Head of caudate nucleus (tissue), 42 donors: ENCODE results near the gene ZNF175.

Experiments
- DNase-seq, 42 donors: peaks; one replicate each; pipeline versions ENCODE4 v3.0.0 to v3.0.0-alpha.2; 2020 to 2021; ENCODE audit warnings: mixed read lengths in 7 of 42
- intact Hi-C: fragments of 100-400 bp; cut with DNase I; formaldehyde crosslinking; loops from one replicate; pipeline ENCODE4 v1.15.0; 2022

The ZNF175 gene

DNA sequence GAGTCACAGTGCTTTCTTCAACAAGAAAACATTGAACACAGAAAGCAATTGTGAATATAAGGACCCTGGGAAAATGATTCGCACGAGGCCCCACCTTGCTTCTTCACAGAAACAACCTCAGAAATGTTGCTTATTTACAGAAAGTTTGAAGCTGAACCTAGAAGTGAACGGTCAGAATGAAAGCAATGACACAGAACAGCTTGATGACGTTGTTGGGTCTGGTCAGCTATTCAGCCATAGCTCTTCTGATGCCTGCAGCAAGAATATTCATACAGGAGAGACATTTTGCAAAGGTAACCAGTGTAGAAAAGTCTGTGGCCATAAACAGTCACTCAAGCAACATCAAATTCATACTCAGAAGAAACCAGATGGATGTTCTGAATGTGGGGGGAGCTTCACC lies 15.7 kb downstream of the ZNF175 start:
- intact Hi-C loops, result no loop called here
- no peak for DNase-seq

DNA sequence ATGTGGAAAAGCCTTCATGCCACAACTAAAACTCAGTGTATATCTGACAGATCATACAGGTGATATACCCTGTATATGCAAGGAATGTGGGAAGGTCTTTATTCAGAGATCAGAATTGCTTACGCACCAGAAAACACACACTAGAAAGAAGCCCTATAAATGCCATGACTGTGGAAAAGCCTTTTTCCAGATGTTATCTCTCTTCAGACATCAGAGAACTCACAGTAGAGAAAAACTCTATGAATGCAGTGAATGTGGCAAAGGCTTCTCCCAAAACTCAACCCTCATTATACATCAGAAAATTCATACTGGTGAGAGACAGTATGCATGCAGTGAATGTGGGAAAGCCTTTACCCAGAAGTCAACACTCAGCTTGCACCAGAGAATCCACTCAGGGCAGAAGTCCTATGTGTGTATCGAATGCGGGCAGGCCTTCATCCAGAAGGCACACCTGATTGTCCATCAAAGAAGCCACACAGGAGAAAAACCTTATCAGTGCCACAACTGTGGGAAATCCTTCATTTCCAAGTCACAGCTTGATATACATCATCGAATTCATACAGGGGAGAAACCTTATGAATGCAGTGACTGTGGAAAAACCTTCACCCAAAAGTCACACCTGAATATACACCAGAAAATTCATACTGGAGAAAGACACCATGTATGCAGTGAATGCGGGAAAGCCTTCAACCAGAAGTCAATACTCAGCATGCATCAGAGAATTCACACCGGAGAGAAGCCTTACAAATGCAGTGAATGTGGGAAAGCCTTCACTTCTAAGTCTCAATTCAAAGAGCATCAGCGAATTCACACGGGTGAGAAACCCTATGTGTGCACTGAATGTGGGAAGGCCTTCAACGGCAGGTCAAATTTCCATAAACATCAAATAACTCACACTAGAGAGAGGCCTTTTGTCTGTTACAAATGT lies 16.4 kb downstream of the ZNF175 start:
- intact Hi-C loops, result no loop called here
- peak in 1 of 42 donors; percentile 10 for DNase-seq

DNA sequence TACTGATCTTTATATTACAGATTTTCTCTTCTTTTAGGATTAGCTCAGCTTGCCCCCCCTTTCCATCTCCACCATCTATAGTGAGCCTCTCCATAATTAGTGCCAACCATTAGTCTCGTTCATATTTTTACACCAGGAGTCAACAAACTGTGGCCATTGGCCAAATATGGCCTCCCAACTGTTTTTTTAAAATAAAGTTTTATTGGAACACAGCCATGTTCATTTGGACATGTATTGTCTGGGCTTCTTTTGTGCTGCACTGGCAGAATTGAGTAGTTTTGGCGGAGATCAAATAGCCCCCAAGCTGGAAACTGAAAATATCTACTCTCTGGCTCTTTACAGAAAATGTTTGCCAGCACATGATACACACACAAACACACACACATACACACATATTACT lies 18.4 kb downstream of the ZNF175 start:
- DNase-seq, result peak in 1 of 42 donors; percentile 16
- intact Hi-C loops, result no loop called here

DNA sequence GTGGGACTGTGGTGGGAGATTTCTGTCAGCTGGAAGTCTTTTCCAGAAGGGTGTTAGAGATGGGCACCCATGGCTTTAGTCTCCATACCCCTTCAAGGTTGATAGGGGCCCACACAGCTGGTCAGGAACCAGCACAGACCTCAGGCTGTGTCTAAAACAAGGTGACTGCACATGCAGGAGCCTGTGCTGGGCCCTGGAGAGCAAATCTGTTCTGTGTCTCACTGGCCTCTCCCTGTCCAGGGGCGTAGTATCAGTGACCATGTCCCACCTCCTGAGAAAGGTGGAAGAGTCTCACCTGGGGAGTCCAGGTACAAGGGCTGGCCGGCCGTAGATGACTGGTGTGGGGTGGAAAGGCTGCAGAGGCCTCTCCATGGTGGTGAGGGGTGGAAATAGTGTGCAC lies 19.4 kb downstream of the ZNF175 start:
- intact Hi-C loops, result no loop called here
- DNase-seq, result peak in 1 of 42 donors; percentile 18

DNA sequence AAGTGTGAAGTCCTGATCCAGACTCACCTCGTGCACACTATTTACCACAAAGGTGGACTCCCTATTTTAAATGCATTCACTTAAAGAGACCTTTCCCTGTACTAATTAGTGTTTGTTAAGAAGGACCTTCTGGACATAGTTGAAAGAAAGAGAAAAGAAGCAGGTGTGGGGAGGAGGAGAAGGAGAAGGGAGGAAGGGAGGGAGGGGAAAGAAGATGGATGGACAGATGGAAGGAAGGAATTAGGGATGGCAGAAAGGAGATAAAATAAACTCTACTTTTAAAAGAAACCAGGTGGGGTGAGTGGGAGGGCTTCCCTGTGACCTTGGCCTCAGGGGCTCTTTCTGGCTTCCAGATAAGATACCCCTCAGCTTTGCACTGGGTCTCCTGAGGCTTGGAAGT lies 21.4 kb downstream of the ZNF175 start:
- intact Hi-C loops, result no loop called here
- DNase-seq, result no peak

DNA sequence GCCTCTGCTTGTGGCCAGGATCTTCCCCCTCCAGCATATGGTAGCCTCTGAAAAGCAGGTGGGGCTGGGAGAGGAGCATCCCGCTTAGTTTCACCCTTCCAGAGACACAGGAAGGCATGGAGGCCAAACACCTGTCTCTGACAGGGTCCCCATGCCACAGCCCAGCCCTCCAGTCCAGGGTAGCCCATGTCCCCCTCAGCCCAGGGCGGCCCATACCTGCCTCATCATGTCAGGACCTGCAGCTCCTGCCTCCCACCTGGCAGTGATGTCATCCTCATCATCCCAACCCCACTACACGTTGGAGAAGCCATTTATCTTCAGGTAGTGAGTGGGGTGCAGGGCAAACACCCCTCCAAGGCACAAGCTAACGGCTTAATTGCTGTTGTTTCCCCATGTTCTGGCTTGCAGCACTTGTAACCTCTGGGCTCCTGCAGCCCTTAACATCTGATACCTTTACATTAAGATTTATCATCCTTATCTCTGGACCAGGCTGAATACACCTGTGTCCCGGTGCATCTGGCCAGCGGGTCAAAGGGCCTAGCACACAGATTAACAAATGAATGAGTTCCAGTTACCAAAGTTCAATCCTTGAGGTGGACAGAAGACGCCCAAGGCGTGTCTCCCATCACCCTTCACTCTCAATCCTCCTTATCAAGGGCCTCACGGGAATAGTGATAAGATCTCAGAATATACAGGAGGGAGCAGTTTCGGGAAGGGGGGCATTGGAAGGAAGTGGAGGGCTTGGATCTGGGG lies 22.2 kb downstream of the ZNF175 start:
- intact Hi-C loops, result no loop called here
- DNase-seq, result peak in 12 of 42 donors; percentile 10 to 44 (median 28)

DNA sequence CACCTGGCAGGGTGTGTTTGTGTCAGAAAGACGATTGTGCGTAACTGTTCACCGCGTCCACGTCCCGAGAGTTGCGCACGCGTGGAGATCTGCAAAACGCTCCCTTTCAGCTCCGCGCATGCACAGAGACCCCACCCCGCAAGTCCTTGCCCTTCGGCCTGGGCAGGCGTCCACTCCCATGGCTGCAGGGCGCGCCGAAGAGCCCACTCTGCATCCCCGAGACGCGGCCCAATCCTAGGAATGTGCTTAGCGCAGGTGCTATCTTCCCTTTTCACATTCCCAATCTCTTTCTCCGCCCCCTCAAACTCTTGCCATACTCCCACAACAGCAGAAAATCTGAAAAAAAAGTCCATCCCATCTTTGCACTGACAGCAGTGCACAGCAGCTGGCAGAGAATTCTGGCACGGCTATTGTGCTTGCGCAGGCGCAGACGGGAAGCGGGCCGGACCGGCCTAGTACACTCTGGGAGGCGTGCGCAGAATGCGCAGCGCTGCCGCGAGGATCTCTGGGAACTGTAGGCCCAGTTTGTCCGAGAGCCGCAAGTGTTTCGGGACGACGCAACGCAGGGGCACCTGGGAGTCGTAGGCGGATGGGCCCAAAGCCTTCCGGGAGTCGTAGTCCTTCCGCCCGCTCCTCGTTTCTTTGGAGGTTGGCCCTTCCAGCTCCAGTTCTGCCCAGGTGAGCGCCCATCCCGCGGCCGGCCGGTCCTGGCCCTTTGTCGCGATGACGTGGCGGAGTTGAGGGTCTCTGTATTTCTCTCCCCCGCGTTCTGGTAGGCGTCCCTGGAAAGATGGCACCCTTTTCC lies 23.1 kb downstream of the ZNF175 start:
- intact Hi-C loops, result loop anchor here (2.0 kb wide), 1 partner anchor 485 kb away; the partner anchor contains the start of gene CTU1

DNA sequence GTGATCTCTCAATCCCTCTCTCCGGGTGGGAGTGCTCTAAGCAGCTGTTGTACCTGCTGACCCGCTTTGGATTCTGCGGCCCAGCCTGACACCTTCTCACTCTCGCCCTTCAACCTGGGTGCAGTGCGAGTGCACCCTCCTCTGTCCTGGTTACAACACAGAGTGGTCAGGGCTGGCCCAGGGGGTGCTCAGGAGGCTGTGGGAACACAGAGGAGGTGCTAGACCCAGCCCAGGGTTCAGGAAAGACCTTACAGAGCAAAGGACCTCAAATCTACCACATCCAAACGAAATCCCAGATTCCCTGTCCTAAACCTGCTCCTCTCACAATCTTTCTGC lies 23.7 kb downstream of the ZNF175 start:
- intact Hi-C loops, result loop anchor here (2.0 kb wide), 1 partner anchor 486 kb away; the partner anchor contains the start of gene CTU1
- no peak for DNase-seq

More for the DNA sequence above, 23.1 kb downstream of the ZNF175 start:
- peak; percentile 97 to 100 (median 99) for DNase-seq

DNA sequence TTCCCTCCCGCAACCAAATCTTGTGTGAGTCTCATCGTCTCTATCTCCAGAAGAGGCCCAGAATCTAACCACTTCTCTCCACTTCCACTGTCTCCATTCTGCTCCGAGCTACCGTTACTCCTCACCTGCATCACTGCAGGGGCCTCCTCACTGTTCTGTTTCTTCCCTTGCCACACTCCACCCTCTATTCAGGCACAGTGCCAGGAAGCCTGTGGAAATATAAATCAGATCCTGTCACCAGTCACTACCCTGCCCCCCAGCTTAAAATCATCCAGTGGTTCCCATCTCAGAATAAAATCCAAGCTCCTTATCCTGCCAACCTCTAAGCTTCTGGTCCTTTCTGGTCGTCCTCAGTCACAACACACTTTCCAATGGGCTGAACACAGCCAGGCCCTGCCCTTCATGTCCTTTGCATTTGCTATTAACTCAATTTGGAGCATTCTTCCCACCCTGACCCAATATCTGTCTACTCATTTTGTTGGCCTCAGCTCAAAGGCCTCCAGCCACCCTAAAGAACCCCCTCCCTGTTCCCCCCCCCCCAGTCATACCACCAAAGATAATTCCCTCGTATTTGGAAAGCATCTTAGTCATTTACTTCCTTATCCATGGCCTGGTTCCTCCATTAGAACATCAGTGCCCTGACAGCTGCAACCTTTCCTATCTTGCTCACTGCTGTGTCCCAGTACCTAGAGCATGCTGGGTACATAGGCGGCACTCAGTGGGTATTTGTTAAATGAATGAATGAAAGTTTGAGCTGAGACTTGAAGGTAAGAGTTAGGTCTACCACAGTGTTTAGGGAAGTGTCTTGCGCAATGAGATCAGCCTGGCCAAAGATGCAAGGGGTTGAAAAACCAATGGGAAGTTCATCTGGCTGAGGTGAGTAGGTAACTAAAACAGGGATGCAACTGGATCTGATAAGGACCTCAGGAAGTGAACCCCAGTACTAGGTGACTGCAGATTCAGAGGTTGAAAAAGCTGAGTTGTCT lies 24.4 kb downstream of the ZNF175 start:
- DNase-seq, result peak in 3 of 42 donors; percentile 11 to 28 (median 15)
- intact Hi-C loops, result loop anchor here (2.0 kb wide), 1 partner anchor 487 kb away; the partner anchor contains the start of gene CTU1

DNA sequence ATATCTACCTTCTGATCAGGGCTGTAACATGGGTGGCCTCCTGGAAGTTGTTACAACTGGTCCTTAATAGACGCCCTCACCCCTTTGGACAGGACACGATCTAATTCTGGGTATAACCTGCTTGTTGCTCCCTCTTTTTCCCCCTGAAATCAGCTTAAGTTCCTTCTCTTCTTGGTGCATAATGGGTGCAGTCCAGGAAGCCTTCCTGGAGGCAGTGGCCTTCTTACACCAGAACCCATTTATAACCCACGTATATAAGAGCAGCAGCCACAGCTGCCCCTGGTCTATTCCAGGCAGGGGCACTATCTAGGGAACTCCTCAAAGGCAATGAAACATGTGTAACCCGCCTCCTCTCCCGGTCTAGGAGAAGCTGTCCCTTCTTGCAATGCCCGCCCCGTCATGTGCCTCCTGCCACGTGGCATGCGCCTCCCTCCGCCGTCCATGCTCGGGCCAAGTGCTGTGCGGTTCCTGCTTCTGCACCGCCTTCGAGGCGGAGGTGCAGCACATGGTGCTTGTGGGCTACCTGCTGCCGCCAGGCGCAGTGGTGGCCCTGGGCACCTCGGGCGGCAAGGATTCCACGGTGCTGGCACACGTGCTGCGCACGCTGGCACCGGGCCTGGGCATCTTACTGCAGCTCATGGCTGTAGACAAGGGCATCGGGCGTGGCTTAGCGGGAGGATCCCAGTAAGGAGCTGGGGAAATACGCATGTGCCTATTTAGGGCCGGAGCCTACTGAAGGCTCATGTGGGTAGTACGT lies 27.3 kb downstream of the ZNF175 start:
- DNase-seq, result peak in 1 of 42 donors; percentile 19
- intact Hi-C loops, result no loop called here

DNA sequence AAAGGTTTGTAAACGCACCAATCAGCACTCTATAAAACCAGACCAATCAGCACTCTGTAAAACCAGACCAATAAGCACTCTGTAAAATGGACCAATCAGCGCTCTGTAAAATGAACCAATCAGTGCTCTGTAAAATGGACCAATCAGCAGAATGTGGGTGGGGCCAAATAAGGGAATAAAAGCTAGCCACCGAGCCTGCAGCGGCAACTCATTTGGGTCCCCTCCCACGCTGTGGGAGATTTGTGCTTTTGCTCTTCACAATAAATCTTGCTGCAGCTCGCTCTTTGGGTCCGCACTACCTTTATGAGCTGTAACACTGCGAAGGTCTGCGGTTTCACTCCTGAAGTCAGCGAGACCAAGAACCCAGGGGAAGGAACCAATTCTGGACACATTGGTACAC lies 28.0 kb downstream of the ZNF175 start:
- peak in 1 of 42 donors; percentile 9 for DNase-seq
- intact Hi-C loops, result no loop called here

DNA sequence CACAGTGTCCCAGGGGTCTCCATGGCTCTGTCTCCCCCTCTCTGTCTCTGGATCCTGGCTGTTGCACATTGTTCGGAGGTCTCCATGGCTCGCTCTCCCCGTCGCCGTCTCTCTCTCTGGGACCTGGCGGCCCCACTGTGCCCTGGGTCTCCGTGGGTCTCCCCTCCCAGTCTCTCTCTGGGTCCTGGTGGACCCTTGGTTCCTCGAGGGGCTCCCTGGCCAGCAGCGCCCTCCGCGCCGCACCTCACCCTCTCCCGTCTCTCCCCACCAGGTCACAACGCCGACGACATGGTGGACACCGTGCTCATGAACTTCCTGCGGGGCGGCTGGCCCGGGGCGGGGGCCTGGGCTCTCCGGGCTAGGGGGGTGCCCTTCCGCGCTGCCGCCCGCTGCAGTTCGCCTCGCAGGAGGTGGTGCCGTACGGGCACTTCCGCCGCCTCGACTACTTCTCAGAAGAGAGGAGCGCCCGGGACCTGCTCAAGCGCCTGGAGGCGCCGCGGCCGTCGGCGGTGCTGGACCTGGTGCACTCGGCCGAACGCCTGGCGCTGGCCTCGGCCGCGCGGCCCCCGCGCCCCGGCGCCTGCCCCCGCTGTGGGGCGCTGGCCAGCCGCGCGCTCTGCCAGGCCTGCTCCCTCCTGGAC lies 30.0 kb downstream of the ZNF175 start:
- intact Hi-C loops, result no loop called here
- peak in 2 of 42 donors; percentile 7 to 18 for DNase-seq

DNA sequence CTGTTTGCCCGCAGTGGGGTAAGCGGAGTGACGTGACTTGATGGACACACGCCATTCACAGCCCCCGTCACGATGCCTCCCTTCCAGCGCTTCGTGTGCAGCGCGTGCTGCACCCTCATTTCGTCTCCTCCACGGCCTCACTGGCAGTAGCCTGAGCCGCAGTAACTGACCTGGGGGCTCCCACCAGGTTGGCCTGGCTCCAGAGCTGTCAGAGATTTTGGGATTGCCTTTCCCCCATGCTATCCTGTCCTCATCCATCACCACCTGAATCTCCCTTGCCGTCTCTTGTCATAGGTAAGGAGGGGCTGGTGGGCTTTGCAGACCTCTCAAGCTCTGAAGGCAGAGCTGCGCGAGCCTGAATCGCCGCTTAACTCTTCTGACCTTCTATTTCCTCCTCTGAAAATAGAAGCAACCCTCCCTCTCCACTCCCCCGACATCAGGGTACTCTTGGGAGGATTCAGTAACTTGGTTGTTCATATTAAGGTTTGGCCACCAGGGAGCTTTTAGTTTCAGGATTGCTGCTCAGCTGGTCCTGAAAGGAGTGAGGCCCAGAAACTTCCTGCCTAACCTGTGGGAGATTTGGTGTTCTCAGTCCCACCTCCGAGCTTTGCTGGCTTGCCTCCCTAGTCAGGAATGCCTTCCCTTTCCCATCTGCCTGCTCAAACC lies 31.2 kb downstream of the ZNF175 start:
- peak in 1 of 42 donors; percentile 15 for DNase-seq
- intact Hi-C loops, result no loop called here

DNA sequence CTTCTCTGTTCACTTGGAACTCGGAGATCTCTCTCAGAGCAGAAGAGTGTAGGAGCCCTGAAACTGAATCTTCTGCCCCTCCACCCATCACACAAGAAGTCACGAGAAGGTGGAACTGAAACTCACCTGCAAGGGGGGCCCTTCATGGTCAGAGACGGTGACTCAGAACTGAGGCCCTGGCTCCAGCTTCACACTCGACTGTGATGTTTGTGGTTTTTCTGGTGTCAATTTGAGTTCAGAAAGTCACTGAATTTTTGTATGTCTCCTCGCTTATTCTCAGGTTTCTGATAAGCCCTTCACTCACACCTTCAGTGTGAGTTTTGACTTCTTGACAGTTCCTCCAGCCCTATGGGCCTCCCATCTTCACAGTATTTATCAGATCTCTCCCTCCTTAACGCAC lies 36.0 kb downstream of the ZNF175 start:
- peak in 1 of 42 donors; percentile 32 for DNase-seq
- intact Hi-C loops, result no loop called here

DNA sequence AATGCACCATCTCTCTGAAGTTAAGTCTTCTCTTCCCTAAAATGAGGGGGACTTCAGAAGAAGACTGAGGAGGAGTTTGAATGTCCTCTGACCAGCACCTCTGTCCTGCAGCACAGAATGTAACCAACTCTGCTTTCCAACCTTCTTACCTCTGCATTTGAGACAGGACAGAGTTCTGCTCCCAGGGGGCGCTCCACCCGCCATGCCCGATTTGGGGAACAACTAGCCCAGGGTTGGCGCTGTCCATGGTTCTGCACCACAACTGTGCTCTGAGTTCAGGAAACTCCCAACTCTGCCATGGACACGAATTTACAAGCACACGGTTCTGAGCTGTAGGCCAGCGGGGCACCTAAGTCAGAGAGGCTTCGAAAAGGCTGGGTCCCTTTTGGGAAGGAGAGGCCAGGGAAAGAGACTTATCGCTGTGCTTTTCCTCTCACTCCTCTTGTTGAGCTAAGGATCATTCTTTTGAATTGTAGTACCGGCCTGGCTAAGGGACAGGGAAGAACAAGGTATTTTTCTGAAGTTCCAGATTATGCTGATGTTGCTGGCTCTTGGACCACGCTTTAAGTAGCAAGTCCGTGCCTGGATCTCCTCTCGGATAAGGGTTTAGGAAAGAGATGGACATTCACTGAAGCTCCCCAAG lies 37.0 kb downstream of the ZNF175 start:
- peak; percentile 22 to 85 (median 66) for DNase-seq
- intact Hi-C loops, result no loop called here

DNA sequence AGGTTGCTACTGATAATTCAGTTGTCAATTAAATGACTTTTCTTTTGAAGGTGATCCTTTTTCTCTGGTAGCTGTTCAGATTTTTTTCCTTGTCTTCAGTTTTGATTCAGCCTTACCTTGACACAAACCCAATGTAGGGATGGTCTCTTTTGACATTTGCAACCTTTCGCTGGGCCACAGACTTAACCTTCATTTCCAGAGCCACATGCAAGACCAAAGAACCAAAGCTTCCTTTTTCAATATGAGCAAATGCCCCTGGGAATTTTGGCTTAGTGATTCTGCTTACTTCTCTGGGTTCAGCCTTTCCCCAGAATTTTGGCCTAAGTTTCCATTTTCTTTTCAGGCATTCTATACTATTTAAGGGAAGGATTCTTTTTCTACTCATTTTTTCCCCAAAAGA lies 39.5 kb downstream of the ZNF175 start:
- no peak for DNase-seq
- intact Hi-C loops, result no loop called here
